GM19240 (cell line): ENCODE measurements around the gene RRAS2.
"Not testable (repeated sequence)": the region's sequence is repeated elsewhere in the genome, so short reads cannot be mapped to it uniquely, and the experiment has no call there.

Experiments
- DNase-seq: peaks from one replicate; pipeline ENCODE4 v3.0.0; 2011; ENCODE audit warnings: low spot score; ENCODE audit not compliant: insufficient read length

RRAS2 gene

GRCh38 chr11:14308114-14308896 lies 50.7 kb downstream of the RRAS2 start:
- DNase-seq: no peak

- DNase-seq: no peak
Observed at GRCh38 chr11:14306481-14306880, 52.5 kb downstream of the RRAS2 start.

GRCh38 chr11:14305649-14306048 lies 53.3 kb downstream of the RRAS2 start:
- no peak for DNase-seq

GRCh38 chr11:14304601-14305000 lies 54.4 kb downstream of the RRAS2 start:
- DNase-seq: no peak

GRCh38 chr11:14300661-14301304 lies 58.2 kb downstream of the RRAS2 start:
- no peak for DNase-seq

GRCh38 chr11:14299921-14300320 lies 59.1 kb downstream of the RRAS2 start:
- no peak for DNase-seq

GRCh38 chr11:14290422-14290821 lies 68.6 kb downstream of the RRAS2 start:
- DNase-seq: no peak

- no peak for DNase-seq
Observed at GRCh38 chr11:14288189-14288935, 70.6 kb downstream of the RRAS2 start.

GRCh38 chr11:14278869-14279268 lies 80.1 kb downstream of the RRAS2 start:
- DNase-seq: not testable (repeated sequence)

GRCh38 chr11:14275076-14275475 lies 83.9 kb downstream of the RRAS2 start:
- no peak for DNase-seq

- DNase-seq: no peak
Observed at GRCh38 chr11:14273895-14274294, 85.1 kb downstream of the RRAS2 start.

GRCh38 chr11:14270690-14271542 lies 88.1 kb downstream of the RRAS2 start:
- DNase-seq: peak; percentile 48

GRCh38 chr11:14269692-14270573 lies 89.0 kb downstream of the RRAS2 start:
- no peak for DNase-seq

- DNase-seq: no peak
Observed at GRCh38 chr11:14267861-14268635, 90.9 kb downstream of the RRAS2 start.

- no peak for DNase-seq
Observed at GRCh38 chr11:14266622-14267021, 92.4 kb downstream of the RRAS2 start.

- no peak for DNase-seq
Observed at GRCh38 chr11:14264966-14265365, 94.0 kb downstream of the RRAS2 start.

GRCh38 chr11:14262271-14262846 lies 96.6 kb downstream of the RRAS2 start:
- no peak for DNase-seq

- DNase-seq: no peak
Observed at GRCh38 chr11:14261066-14261465, 97.9 kb downstream of the RRAS2 start.

GRCh38 chr11:14259878-14260277 lies 99.1 kb downstream of the RRAS2 start:
- no peak for DNase-seq
